Measurements from ENCODE around the gene DNAAF3.
A peak's percentile ranks its signal among the peaks of the same experiment; 100 is the strongest.

The DNAAF3 gene

GRCh38 chr19:55117663-55118391, 48.6 kb downstream of the DNAAF3 start (continued):
- TF ChIP-seq ZBTB17 (tag by site-specific recombination; IDR thresholded peaks at IDR 0.05) (peak; percentile 95), ZNF394 (tag by site-specific recombination; IDR thresholded peaks at IDR 0.05; ENCODE audit: borderline replicate concordance) (peak; percentile 84; the same call in 1 of the 2 replicates), ZNF146 (tag by site-specific recombination; IDR thresholded peaks at IDR 0.05) (no peak), OVOL3 (tag by site-specific recombination; IDR thresholded peaks at IDR 0.05) (no peak), ZSCAN16 (tag by site-specific recombination; IDR thresholded peaks at IDR 0.05) (no peak), KLF9 (tag by site-specific recombination; IDR thresholded peaks at IDR 0.05; ENCODE audit: low read depth) (no peak), ZNF639 (tag by site-specific recombination; IDR thresholded peaks at IDR 0.05) (peak; percentile 77), BCL11B (tag by site-specific recombination; IDR thresholded peaks at IDR 0.05; ENCODE audit: low read depth) (peak; percentile 77), BCL11A (tag by site-specific recombination; IDR thresholded peaks at IDR 0.05; ENCODE audit: low read depth) (0 out of 2 replicates have a peak, but pooled peaks have one; percentile 40), ZNF37A (tag by site-specific recombination; IDR thresholded peaks at IDR 0.05) (no peak), ZNF354C (tag by site-specific recombination; IDR thresholded peaks at IDR 0.05; ENCODE audit: borderline replicate concordance, low read depth) (no peak), ZSCAN18 (tag by site-specific recombination; IDR thresholded peaks at IDR 0.05) (no peak), ZNF558 (tag by site-specific recombination; IDR thresholded peaks at IDR 0.05) (no peak), SALL2 (tag by site-specific recombination; IDR thresholded peaks at IDR 0.05; ENCODE audit: borderline replicate concordance) (no peak), ZNF529 (tag by site-specific recombination; IDR thresholded peaks at IDR 0.05; ENCODE audit: insufficient replicate concordance) (no peak), SP2 (tag by site-specific recombination; IDR thresholded peaks at IDR 0.05) (peak; percentile 50; the same call in 1 of the 2 replicates), ZNF140 (tag by site-specific recombination; IDR thresholded peaks at IDR 0.05) (peak; percentile 94; the same call in 1 of the 2 replicates), ZNF214 (tag by site-specific recombination; IDR thresholded peaks at IDR 0.05; ENCODE audit: borderline replicate concordance) (no peak), ZNF521 (tag by site-specific recombination; IDR thresholded peaks at IDR 0.05) (no peak), ZNF600 (tag by site-specific recombination; IDR thresholded peaks at IDR 0.05) (peak; percentile 88; the same call in 1 of the 2 replicates), PATZ1 (tag by site-specific recombination; IDR thresholded peaks at IDR 0.05) (peak; percentile 59), ZNF664 (tag by site-specific recombination; IDR thresholded peaks at IDR 0.05) (no peak), ZFHX2 (tag by site-specific recombination; conservative IDR thresholded peaks at IDR 0.05) (peak; percentile 73), PRDM2 (tag by site-specific recombination; IDR thresholded peaks at IDR 0.05; ENCODE audit: borderline replicate concordance) (no peak), ZFP41 (tag by site-specific recombination; IDR thresholded peaks at IDR 0.05; ENCODE audit: borderline replicate concordance) (no peak), ZNF18 (tag by site-specific recombination; IDR thresholded peaks at IDR 0.05) (no peak), KLF8 (tag by site-specific recombination; IDR thresholded peaks at IDR 0.05) (peak; percentile 80; the same call in 1 of the 2 replicates), ZNF501 (tag by site-specific recombination; IDR thresholded peaks at IDR 0.05) (peak; percentile 84)

All from HEK293 (cell line).